Progenitor cell of endocrine pancreas (in vitro differentiated cells): ENCODE results near the gene SCNN1A. TPM values are rescaled to one million over a fixed set of nuclear protein-coding genes. Genes with fewer than 3 reads are reported as not detected.

ENCODE experiments used
- DNase-seq: peaks from one replicate; pipeline ENCODE4 v3.0.0; 2021; ENCODE audit warnings: low spot score; ENCODE audit not compliant: unreplicated experiment
- H3K27ac Mint-ChIP-seq: 2 replicates; pipeline ENCODE4 v1.8.0; 2021; ENCODE audit warnings: mild to moderate bottlenecking, moderate library complexity, mixed read lengths
- H3K27me3 Mint-ChIP-seq: 2 replicates; pipeline ENCODE4 v1.8.0; 2021; ENCODE audit warnings: mixed read lengths
- H3K36me3 Mint-ChIP-seq: 2 replicates; pipeline ENCODE4 v1.8.0; 2022; ENCODE audit warnings: mixed read lengths; ENCODE audit not compliant: insufficient read depth
- H3K4me1 Mint-ChIP-seq: 2 replicates; pipeline ENCODE4 v1.8.0; 2021; ENCODE audit warnings: low read depth, mixed read lengths
- H3K4me3 Mint-ChIP-seq: 2 replicates; pipeline ENCODE4 v1.8.0; 2021; ENCODE audit warnings: low read depth, mild to moderate bottlenecking, moderate library complexity, mixed read lengths
- H3K9me3 Mint-ChIP-seq: 2 replicates; pipeline ENCODE4 v1.8.0; 2021; ENCODE audit warnings: low read depth, mixed read lengths
- total RNA-seq: library from RNA; stranded (reverse); gene quantifications from 2 replicates; pipeline ENCODE4 v1.2.1, GENCODE V29; 2021
- TF ChIP-seq, protein P1 (sequence below): fragments of 200-600 bp; sonication (generic); IDR thresholded peaks from one replicate; pipeline ENCODE4 v1.5.0; 2021; ENCODE audit warnings: antibody characterized with exemption, mild to moderate bottlenecking; ENCODE audit not compliant: unreplicated experiment

SCNN1A gene
- total RNA-seq, 1 donor from 2014 or later: 14.3 TPM

DNA sequence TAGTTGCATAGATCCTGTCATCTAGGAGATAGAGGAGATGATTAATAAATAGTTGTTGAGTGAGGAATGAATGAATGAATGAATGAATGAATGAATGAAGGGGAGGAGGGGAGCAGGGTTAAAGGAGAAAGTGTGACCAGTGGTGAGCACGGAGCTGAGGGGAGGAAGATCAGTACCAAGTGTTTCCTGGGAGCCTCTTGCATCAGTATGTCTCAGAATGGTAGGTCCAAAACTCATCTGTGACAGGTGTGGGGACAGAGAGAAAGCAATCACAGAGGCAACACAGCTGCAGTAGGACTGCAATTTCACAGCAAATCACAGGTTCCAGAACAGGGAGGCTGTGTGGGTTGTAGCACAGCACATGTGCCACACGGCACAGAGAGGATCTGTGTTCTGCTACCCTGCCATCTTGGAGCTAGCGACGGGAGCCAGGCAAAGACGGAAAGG is 19.0 kb downstream of the SCNN1A start:
- Mint-ChIP-seq H3K4me3 (no peak overlapping the region), H3K27ac (peak overlapping the region; percentile 3)

DNA sequence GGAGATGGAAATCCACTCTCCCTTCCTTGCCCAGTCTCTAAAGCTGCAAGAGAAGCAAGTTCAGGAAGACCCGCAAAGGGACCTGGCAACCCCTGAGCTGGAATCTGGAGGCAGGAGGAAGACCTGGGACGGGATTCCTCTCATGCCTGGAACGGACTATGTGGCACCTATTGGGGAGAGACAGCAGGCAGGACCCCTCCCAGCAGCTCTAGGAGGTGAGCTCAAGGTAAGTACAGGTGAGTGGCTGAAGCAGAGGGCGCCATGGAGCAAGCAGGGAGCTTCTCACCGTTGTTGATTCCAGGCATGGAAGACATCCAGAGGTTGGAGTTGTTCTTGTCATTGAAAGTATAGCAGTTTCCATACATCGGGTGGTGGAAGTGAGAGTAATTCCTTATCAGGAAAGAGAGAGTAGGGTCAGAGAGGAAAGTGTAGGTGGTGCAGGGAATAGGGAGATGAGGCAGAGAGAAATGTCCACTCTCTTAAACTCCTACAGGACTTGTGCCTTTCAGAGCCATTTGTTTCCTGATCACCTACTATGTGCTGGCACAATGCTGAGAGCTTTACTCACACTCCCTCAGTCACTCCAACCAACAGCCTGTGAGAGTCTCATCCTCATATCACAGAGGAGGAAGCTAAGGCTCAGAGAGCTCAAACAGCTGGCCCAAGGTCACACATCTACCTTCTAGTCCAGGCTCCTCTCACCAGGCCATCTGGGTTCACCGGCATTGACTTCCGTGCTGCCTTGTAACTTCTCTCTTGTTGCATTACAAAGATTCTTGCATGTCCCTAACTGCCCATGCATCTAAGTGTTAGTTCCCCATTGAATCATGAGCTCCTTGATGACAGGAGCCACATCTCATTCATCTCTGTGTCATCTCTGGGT is 19.6 kb downstream of the SCNN1A start:
- Mint-ChIP-seq H3K27ac (no peak overlapping the region), H3K4me3 (no peak overlapping the region), H3K27me3 (peaks cover 6% of the 10 kb centered on the region), H3K4me1 (no peaks in the 10 kb centered on the region), H3K9me3 (no peaks in the 10 kb centered on the region), H3K36me3 (no peaks in the 10 kb centered on the region)
- TF ChIP-seq, protein P1, sequence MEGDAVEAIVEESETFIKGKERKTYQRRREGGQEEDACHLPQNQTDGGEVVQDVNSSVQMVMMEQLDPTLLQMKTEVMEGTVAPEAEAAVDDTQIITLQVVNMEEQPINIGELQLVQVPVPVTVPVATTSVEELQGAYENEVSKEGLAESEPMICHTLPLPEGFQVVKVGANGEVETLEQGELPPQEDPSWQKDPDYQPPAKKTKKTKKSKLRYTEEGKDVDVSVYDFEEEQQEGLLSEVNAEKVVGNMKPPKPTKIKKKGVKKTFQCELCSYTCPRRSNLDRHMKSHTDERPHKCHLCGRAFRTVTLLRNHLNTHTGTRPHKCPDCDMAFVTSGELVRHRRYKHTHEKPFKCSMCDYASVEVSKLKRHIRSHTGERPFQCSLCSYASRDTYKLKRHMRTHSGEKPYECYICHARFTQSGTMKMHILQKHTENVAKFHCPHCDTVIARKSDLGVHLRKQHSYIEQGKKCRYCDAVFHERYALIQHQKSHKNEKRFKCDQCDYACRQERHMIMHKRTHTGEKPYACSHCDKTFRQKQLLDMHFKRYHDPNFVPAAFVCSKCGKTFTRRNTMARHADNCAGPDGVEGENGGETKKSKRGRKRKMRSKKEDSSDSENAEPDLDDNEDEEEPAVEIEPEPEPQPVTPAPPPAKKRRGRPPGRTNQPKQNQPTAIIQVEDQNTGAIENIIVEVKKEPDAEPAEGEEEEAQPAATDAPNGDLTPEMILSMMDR: peak; percentile 15
- DNase-seq: no peak

More for the DNA sequence above, 19.0 kb downstream of the SCNN1A start:
- no peaks in the 10 kb centered on the region for H3K9me3 Mint-ChIP-seq
- TF ChIP-seq, protein P1: no peak
- no peaks in the 10 kb centered on the region for H3K4me1 Mint-ChIP-seq
- no peak for DNase-seq
- H3K36me3 Mint-ChIP-seq: no peaks in the 10 kb centered on the region
- peaks cover 6% of the 10 kb centered on the region for H3K27me3 Mint-ChIP-seq

DNA sequence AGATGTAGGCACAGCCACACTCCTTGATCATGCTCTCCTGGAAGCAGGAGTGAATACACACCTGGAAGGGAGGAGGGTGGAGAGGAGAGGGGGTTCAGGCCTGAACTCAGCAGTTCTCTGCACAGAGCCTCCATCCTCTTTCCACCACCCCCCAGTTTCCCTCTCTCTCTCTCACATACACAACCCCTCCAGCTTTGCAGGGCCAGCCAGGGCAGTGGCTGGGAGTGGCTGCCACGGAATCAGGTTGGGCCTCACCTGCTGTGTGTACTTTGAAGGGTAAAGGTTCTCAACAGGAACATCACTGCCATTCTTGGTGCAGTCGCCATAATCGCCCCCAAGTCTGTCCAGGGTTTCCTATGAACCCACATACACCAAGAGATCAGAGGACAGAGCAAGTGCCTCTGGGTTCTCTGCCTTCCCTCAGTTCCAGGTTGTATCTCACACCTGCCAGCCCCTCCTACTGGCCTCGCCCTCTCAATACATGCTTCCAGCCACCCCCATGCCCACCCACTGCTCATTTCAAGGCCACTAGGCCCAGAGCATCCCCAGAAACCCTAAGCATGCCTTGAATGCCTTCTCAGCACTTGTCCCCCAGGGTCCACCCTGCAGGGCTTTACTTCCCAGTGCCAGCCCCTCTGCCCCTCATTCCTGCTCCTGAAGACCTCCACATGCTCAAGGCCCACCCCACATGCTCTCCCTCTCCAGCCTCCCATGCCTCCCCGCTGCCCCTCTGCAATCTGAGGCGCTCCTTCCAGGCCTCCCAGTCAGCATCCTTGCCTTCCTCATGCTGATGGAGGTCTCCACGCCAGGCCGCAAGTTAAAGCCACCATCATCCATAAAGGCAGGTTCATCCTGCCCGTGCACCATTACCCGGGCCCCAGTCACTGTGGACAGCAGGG is 20.6 kb downstream of the SCNN1A start:
- TF ChIP-seq, protein P1: no peak
- Mint-ChIP-seq H3K4me1 (no peaks in the 10 kb centered on the region), H3K4me3 (no peak overlapping the region), H3K27ac (no peak overlapping the region), H3K27me3 (peaks cover 6% of the 10 kb centered on the region), H3K9me3 (no peaks in the 10 kb centered on the region), H3K36me3 (no peaks in the 10 kb centered on the region)
- no peak for DNase-seq

DNA sequence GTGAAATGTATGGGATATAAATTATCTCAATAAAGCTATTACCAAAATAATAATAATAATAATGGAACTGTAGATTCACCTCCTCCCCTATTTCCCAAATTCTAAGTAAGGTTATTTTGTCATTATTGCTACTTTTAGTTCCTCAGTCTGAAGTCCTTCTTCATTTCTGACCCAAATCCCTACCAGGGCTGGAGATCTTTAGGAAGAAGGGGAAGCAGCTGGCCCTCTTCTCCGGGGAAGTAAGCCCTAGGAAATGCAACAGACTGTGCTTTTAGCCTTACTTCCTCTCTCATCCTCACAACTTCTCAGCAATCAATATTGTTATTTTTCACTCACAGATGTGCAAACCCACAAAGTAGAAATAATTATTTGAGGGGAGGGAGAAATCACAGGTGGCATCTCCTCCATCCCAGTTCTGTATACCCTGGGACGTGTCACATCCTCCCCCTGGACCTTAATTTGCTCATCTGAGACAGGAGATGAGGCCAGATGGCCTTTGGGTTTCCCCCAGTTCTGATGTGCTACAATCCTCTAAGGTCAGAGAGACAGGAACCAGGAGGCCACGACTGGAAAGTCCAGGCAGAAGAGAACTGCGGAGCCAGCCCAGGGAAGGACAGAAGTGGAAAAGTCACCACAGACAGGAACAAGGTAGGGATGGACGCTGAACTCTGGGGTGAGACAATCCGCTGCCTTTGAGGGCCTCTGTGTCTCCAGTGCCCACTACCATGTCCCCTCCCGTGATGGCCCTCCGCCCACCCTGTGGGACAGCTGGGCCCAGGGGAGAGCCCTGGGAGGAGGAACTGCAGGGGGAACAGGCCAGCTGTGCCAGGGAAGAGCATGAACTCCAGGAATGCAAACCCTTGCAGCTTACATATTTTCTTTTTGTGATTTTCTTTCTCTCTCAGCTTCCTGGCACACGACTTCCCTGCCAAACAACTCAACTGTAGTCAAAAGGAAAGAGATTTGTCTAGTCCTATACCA is 22.9 kb downstream of the SCNN1A start:
- no peaks in the 10 kb centered on the region for H3K9me3 Mint-ChIP-seq
- H3K27me3 Mint-ChIP-seq: peaks cover 6% of the 10 kb centered on the region
- TF ChIP-seq, protein P1: no peak
- peak overlapping the region; percentile 53 for H3K27ac Mint-ChIP-seq
- no peaks in the 10 kb centered on the region for H3K4me1 Mint-ChIP-seq
- no peak overlapping the region for H3K4me3 Mint-ChIP-seq
- DNase-seq: no peak
- no peaks in the 10 kb centered on the region for H3K36me3 Mint-ChIP-seq
